Lower leg skin (tissue), 4 donors: ENCODE results near the gene MDM4. TPM values are rescaled to one million over a fixed set of nuclear protein-coding genes. Genes with fewer than 3 reads are reported as not detected.
"Not testable (repeated sequence)": the region's sequence is repeated elsewhere in the genome, so short reads cannot be mapped to it uniquely, and the experiment has no call there.

Experiments used
- DNase-seq, 2 donors: peaks; one replicate each; pipeline ENCODE4 v3.0.0-alpha.2; 2019; ENCODE audit warnings: low spot score in 2 of 2
- H3K4me3 ChIP-seq: fragments of 200-600 bp; sonication (generic); 2 replicates; pipeline ENCODE4 v1.5.1; 2017; ENCODE audit warnings: mild to moderate bottlenecking, low read depth; ENCODE audit not compliant: poor library complexity, severe bottlenecking
- CTCF ChIP-seq, 3 donors: fragments of 450-650 bp; IDR thresholded peaks; one replicate each; pipeline ENCODE4 v1.5.1; 2016; ENCODE audit warnings: antibody characterized with exemption in 3 of 3, mild to moderate bottlenecking in 3 of 3, moderate library complexity in 2 of 3
- POLR2A ChIP-seq, 2 donors: fragments of 450-650 bp; IDR thresholded peaks; one replicate each; pipeline ENCODE4 v1.6.1; 2016 to 2017; ENCODE audit warnings: antibody characterized with exemption in 2 of 2, mild to moderate bottlenecking in 1 of 2, moderate library complexity in 1 of 2
- WGBS, 2 donors: methylation state at CpG; one replicate each; pipeline ENCODE4 v1.1.5; 2018; 5-methylcytosine and 5-hydroxymethylcytosine counted together
- intact Hi-C: fragments of 100-400 bp; cut with DNase I; formaldehyde crosslinking; loops from one replicate; pipeline ENCODE4 v1.15.0; 2023; ENCODE audit warnings: low total_unique reads
- total RNA-seq, 4 donors: library from RNA; depleted of rRNA; stranded (reverse); fragments of >200 nt; gene quantifications; one replicate each; pipeline ENCODE4 v1.1.0, GENCODE V29; 2016

Gene MDM4
- total RNA-seq, 4 donors from 2014 or later: 32.4 to 89.0 (median 43.0) TPM

DNA sequence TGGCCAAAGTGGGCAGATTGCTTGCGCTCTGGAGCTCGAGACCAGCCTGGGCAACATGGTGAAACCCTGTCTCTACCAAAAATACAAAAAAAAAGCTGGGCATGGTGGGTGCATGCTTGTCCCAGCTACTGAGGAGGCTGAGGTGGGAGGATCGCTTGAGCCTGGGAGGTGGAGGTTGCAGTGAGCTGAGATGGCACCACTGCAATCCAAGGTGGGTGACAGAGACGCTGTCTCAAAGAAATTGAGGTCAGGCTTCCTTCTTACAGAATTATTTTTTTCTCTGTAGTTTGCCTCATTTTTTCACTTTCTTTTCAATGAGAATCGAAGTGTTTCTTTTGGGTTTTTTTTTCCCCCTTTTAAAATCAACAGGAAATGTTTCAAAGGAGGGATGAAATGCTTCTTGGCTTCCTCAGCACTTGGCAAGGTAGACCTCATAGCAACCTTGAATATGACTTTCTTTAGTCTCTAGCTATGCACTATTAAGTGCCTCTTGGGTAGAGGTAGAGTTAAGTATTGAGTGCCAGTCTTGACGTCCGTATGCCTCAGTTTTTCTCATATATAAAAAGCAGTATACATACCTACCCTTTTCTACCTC lies 40.3 kb downstream of the MDM4 start:
- intact Hi-C loops: no loop called here
- DNase-seq: no peak
- WGBS, 2 donors: 86 to 88% methylated on average over 7 of the region's 7 CpGs
- H3K4me3 ChIP-seq: no peak overlapping the region
- TF ChIP-seq POLR2A (IDR thresholded peaks at IDR 0.05): no peak
- no peak for TF ChIP-seq CTCF (IDR thresholded peaks at IDR 0.05)

DNA sequence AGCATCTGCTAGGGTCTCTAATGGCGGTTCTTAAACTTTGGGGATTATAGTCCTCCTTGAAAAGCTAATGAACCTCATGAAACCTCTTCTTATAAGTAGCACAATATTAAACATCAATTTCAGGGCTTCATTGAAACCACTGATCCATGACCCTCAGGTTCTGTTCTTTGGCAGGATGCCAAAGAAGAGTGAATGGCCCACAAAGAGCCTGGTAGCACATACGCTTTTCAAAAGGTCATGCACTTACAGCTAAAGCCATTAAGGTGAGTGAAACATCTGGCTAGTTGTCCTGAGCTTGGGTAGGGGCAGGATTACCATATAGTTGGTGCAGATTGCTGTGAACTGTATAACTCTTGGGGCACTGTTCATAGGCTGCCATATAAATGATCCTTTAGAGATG lies 42.3 kb downstream of the MDM4 start:
- 85 to 88% methylated on average over 2 of the region's 2 CpGs for WGBS, 2 donors

GRCh38 chr1:204560002-204560401 lies 43.8 kb downstream of the MDM4 start:
- not testable (repeated sequence) for DNase-seq, H3K4me3 ChIP-seq
- WGBS, 2 donors: 84 to 89% methylated on average over 6 of the region's 6 CpGs
- intact Hi-C loops: loop anchor here (10.0 kb wide), 1 partner anchor 245 kb away; no protein-coding TSS in a partner anchor

More for the DNA sequence above, 42.3 kb downstream of the MDM4 start:
- DNase-seq: no peak
- intact Hi-C loops: no loop called here
- TF ChIP-seq CTCF (IDR thresholded peaks at IDR 0.05): no peak
- TF ChIP-seq POLR2A (IDR thresholded peaks at IDR 0.05): no peak
- no peak overlapping the region for H3K4me3 ChIP-seq

DNA sequence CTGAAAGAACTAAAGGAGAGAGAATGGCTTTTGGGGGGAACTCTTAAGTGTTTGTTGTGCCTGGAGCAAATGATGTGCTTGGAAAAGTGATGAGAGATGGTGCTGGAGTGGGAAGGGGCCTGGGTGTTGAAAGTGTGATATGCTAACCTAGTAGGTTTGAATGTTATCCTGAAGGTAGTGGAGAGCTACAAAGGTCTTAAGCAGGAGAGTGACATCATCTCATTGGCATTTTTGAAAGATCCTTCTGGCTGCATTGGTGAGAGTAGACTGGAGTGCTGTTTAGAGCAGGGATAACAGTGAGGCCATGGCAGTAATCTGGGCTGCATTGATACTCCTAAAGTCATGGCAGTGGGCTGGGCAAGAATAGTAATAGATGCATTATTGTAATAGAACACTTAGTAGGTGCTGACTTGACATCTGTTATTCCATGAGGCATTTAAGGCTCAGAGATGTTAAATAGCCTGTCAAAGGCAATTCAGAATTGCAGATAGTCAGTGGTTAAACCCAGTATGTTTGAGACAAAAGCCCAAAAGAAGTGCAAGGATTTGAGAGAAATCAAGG lies 44.5 kb downstream of the MDM4 start:
- TF ChIP-seq POLR2A (IDR thresholded peaks at IDR 0.05): no peak
- TF ChIP-seq CTCF (IDR thresholded peaks at IDR 0.05): no peak
- H3K4me3 ChIP-seq: no peak overlapping the region
- intact Hi-C loops: loop anchor here (10.0 kb wide), 1 partner anchor 244 kb away; no protein-coding TSS in a partner anchor
- DNase-seq: no peak

DNA sequence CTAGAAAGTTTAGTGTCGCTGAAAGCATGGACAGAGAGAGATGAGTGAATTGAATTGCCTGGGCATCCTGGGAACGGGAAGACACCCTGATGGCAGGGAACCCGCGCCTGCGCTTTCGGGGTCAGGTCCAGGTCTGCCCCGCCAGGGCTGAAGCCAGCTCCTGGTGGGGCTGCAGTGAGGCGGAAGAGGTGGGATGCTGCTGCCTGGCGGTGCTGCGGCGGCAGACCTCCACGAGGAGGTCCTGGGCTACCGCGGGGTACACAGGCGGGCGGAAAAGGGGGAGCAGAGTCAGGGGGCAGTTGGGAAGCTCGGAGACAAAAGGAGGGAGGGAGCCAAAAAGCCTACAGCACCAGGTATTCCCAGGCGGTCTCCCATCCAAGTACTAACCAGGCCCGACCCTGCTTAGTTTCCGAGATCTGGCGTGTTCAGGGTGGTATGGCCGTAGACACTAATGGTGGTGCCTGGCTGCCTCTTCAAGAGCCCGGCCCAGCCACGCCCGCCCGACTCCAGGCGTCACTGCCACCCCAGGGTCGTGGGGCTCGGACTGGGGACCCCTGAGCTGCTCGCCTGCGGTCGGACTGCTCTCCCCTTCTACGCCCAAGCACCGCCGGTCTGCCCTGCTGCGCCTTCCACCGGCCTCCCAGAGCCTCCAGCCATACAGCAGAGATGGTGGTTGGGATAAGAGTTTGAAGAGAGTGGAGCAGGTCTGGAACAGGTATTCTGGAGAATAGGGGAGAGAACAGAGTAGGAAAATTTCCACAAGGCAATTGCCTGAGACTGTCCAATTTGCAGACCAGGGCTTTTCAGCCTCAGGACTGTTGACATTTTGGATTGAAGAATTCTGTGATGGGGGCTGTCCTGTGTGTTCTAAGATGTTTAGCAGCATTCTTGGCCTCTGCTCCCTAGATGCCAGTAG lies 46.1 kb downstream of the MDM4 start:
- intact Hi-C loops: loop anchor here (10.0 kb wide), 1 partner anchor 242 kb away; no protein-coding TSS in a partner anchor
- no peak for DNase-seq
- WGBS, 2 donors: 90 to 92% methylated on average over 27 to 37 of the region's 37 CpGs
- TF ChIP-seq POLR2A (IDR thresholded peaks at IDR 0.05) (no peak), CTCF (IDR thresholded peaks at IDR 0.05) (no peak)
- no peak overlapping the region for H3K4me3 ChIP-seq

DNA sequence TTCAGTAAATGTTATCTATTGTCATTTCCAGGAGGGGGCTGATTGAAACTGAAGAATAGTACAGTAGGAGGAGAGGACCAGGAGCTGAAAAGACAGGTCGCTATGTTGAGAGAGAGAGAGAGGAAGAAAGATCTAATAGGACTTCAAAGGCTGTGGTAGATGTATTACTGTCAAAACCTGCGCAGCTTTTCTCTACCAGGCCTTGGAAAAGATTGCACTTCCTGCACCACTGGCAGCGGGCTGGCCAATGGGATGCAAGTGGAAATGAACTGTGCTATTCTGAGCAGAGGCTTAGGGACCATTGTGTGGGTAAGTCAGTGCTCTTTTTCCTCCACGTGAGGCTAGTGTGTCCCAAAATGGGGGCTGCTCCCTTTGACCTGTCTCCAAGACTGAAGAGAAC lies 47.1 kb downstream of the MDM4 start:
- WGBS, 2 donors: 82 to 86% methylated on average over 4 of the region's 4 CpGs
- TF ChIP-seq POLR2A (IDR thresholded peaks at IDR 0.05) (no peak), CTCF (IDR thresholded peaks at IDR 0.05) (no peak)

More for the DNA sequence above, 47.1 kb downstream of the MDM4 start:
- intact Hi-C loops: loop anchor here (10.0 kb wide), 1 partner anchor 241 kb away; no protein-coding TSS in a partner anchor
- no peak overlapping the region for H3K4me3 ChIP-seq
- no peak for DNase-seq
